GM12864 (cell line): ENCODE data around the gene SEC24C.
A peak's percentile ranks its signal among the peaks of the same experiment; 100 is the strongest.
"Not testable (repeated sequence)": the region's sequence is repeated elsewhere in the genome, so short reads cannot be mapped to it uniquely, and the experiment has no call there.

Source experiments
- DNase-seq: peaks from one replicate; pipeline ENCODE4 v3.0.0-alpha.2; 2011; ENCODE audit warnings: low read depth
- H3K4me3 ChIP-seq: 2 replicates; pipeline ENCODE4 v1.5.1; 2011; ENCODE audit warnings: mild to moderate bottlenecking, low read depth, low read length, control low read depth
- CTCF ChIP-seq: IDR thresholded peaks from 2 replicates; pipeline ENCODE4 v1.5.1; 2011; ENCODE audit warnings: low read depth, mild to moderate bottlenecking, moderate library complexity, low read length, control low read depth, inconsistent platforms; ENCODE audit errors: missing control alignments

SEC24C gene

DNA sequence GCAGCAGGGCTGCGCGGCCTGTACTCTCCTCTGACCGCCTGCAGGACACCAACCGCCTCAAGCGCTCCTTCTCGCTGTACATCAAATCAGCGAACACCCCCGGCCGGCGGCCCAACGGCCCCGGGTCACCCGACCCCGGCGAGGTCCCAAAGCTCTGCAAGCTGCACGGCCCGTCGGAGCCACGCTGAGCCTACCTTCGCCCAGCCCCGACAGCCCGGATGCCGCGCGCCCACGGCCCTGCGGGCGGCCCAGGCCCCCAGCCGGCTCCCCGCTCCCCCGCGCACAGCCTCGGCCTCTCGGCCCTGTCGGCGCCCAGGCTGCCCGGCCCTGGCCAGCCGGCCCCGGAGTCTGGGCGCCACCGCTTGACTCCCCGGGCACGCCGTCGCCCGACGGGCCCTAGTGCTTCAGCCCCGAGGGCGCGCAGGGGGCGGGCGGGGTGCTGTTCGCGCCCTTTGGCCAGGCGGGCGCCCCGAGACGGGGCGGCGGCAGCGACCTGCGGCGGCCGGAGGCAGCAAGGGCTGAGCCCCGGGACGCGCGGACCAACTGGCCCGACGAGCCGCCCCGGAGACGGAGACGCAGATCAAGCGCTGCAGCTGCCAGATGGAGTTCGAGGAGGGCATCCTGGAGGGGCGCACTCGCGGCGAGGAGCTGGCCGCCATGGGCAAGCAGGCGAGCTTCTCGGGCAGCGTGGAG lies 11.1 kb upstream of the SEC24C start:
- no peak overlapping the region for H3K4me3 ChIP-seq
- no peak for TF ChIP-seq CTCF

GRCh38 chr10:73734028-73734720 lies 10.0 kb upstream of the SEC24C start:
- TF ChIP-seq CTCF, result no peak
- no peak overlapping the region for H3K4me3 ChIP-seq
- DNase-seq, result no peak

More for the DNA sequence above, 11.1 kb upstream of the SEC24C start:
- no peak for DNase-seq

DNA sequence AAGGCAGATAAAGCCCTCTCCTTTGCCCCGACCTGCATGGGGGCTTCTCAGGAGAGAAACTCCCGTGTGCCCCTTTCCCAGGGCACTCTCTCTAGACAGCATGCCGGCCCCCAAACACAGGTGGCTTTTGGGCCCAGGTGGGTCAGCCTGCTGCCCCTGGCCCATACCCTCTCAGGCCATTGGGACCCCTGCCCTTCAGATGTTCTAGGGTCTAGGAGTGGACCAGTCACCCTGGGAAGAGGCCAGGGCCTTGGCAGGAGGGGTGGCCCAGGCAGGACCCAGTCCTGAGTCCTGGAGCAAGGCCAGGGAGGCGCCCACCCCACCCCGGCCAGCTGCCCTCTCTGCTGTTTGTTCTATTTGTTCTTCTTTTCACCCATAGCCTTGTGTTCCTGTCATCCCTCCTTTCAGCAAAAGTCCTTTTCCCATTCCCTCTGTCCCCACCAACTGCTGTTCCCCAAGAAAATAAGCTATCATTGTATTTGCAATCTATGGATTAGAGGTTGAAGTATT lies 9.3 kb upstream of the SEC24C start:
- no peak overlapping the region for H3K4me3 ChIP-seq
- TF ChIP-seq CTCF, result no peak
- DNase-seq, result no peak

- H3K4me3 ChIP-seq, DNase-seq: not testable (repeated sequence)
These were observed 3.5 kb upstream of the SEC24C start for GRCh38 chr10:73740501-73741254.

DNA sequence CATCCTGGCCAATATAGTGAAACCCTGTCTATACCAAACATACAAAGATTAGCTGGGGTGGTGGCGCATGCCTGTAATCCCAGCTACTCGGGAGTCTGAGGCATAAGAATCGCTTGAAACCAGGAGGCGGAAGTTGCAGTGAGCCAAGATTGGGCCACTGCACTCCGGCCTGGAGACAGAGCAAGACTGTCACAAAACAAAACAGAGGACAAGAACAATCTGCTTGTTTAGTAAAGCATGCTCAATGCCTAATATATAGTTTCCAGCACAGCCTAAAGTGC lies 1.8 kb upstream of the SEC24C start:
- no peak overlapping the region for H3K4me3 ChIP-seq
- no peak for TF ChIP-seq CTCF
- DNase-seq, result no peak

DNA sequence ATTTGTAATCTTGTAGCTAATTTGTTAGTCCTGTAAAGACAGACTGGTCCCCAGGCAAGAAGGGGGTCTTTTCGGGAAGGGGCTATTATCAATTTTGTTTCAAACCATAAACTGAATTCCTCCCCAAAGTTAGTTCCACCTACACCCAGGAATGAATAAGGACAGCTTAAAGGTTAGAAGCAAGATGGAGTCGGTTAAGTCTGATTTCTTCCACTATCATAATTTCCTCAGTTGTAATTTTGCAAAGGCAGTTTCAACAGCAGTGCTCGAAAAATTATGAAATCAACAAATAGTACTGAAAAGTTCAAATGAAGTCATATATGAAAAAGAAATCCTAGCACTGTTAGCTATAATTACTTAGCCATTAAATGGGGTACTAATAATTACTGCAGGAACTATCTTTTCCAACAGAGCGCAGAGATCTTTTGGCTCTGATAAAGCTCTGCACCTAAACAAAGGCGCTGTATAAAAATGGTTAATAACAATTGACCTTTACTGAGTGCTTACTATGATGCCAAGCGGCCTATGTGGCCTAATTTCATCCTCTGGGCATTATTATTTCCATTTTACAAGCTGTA lies 756 bp upstream of the SEC24C start:
- peak overlapping the region; percentile 100 for H3K4me3 ChIP-seq
- TF ChIP-seq CTCF, result no peak
- no peak for DNase-seq

GRCh38 chr10:73744664-73744975 lies 448 bp downstream of the SEC24C start:
- TF ChIP-seq CTCF, result no peak
- DNase-seq, result no peak

More at GRCh38 chr10:73744664-73744975, 448 bp downstream of the SEC24C start:
- peak overlapping the region; percentile 100 for H3K4me3 ChIP-seq
